Measurements from ENCODE around the gene ZMYM2.

ZMYM2 gene

GRCh38 chr13:20109037-20109436 is 150.5 kb downstream of the ZMYM2 start:
- no peak for DNase-seq

- DNase-seq = no peak
Measured at GRCh38 chr13:20114066-20114610, 155.6 kb downstream of the ZMYM2 start.

- no peak for DNase-seq
Measured at GRCh38 chr13:20116213-20116612, 157.7 kb downstream of the ZMYM2 start.

GRCh38 chr13:20118268-20119140 is 160.0 kb downstream of the ZMYM2 start:
- DNase-seq = no peak

GRCh38 chr13:20119960-20120359 is 161.4 kb downstream of the ZMYM2 start:
- no peak for DNase-seq

- no peak for DNase-seq
Measured at GRCh38 chr13:20121159-20121525, 162.6 kb downstream of the ZMYM2 start.

GRCh38 chr13:20124303-20124702 is 165.8 kb downstream of the ZMYM2 start:
- no peak for DNase-seq

GRCh38 chr13:20125129-20125782 is 166.7 kb downstream of the ZMYM2 start:
- DNase-seq = no peak

- no peak for DNase-seq
Measured at GRCh38 chr13:20125783-20126165, 167.2 kb downstream of the ZMYM2 start.

- no peak for DNase-seq
Measured at GRCh38 chr13:20126541-20127261, 168.2 kb downstream of the ZMYM2 start.

GRCh38 chr13:20127262-20127561 is 168.7 kb downstream of the ZMYM2 start:
- no peak for DNase-seq

GRCh38 chr13:20127562-20128458 is 169.3 kb downstream of the ZMYM2 start:
- DNase-seq = peak; percentile 56

- no peak for DNase-seq
Measured at GRCh38 chr13:20128459-20128931, 170.0 kb downstream of the ZMYM2 start.

GRCh38 chr13:20129076-20129475 is 170.5 kb downstream of the ZMYM2 start:
- DNase-seq = no peak

GRCh38 chr13:20130012-20130411 is 171.5 kb downstream of the ZMYM2 start:
- DNase-seq = no peak

- DNase-seq = no peak
Measured at GRCh38 chr13:20130652-20131051, 172.1 kb downstream of the ZMYM2 start.

GRCh38 chr13:20131057-20131832 is 172.7 kb downstream of the ZMYM2 start:
- DNase-seq = no peak

- no peak for DNase-seq
Measured at GRCh38 chr13:20132052-20132634, 173.6 kb downstream of the ZMYM2 start.

GRCh38 chr13:20134732-20135131 is 176.2 kb downstream of the ZMYM2 start:
- no peak for DNase-seq

- DNase-seq = no peak
Measured at GRCh38 chr13:20136781-20137703, 178.5 kb downstream of the ZMYM2 start.

Measured in CD4-positive, alpha-beta T cell treated with Interleukin-15 for 1 hour (primary cell).